Right lobe of liver (tissue), 4 donors: ENCODE data around the gene DDTL.
"Not testable (repeated sequence)": the region's sequence is repeated elsewhere in the genome, so short reads cannot be mapped to it uniquely, and the experiment has no call there.

Experiments
- POLR2A ChIP-seq: fragments of 450-650 bp; IDR thresholded peaks from one replicate; pipeline ENCODE4 v1.6.1; 2017; ENCODE audit warnings: antibody characterized with exemption, mild to moderate bottlenecking
- TF ChIP-seq, protein P1 (sequence below), 4 donors: fragments of 200-600 bp in 3 of 4; fragments of 450-650 bp in 1 of 4; IDR thresholded peaks; one replicate each; pipeline versions ENCODE4 v1.5.1 to v1.8.0; 2016 to 2022; ENCODE audit warnings: antibody characterized with exemption in 4 of 4, mild to moderate bottlenecking in 2 of 4
- donor health status: DM: no; HTN: no; CAD: no.
- donor health status: DM: no; HTN: no; CAD: no.
- donor health status: DM: no; HTN: yes; CAD: no.

DNA sequence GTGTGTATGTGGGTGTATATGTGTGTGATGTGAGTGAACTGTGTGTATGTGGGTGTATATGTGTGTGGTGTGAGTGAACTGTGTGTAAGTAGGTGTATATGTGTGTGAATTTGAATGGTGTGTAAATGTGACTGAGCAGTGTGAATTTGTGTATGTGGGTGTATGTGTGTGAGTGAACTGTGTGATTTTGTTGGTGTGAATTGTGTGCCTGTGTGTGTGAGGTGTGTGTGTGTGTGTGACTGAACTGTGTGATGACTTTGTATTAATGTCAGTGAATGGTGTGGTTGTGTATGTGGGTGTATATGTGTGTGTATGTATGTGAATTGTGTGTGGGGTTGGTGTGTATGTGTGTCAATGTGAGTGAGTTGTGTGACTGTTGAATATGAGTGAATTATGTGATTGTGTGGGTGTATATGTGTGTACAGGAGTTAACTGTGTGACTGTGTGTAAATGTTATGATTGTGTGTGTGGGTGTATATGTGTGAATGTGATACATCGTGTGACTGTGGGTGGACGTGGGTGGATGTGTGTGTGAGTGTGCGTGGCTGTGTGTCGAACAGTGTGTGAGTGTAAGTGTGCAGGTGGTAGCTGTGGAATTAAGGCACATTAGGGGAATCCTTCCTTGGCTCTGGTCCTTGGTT lies 20.0 kb downstream of the DDTL start:
- TF ChIP-seq POLR2A = not testable (repeated sequence)
- TF ChIP-seq, protein P1, sequence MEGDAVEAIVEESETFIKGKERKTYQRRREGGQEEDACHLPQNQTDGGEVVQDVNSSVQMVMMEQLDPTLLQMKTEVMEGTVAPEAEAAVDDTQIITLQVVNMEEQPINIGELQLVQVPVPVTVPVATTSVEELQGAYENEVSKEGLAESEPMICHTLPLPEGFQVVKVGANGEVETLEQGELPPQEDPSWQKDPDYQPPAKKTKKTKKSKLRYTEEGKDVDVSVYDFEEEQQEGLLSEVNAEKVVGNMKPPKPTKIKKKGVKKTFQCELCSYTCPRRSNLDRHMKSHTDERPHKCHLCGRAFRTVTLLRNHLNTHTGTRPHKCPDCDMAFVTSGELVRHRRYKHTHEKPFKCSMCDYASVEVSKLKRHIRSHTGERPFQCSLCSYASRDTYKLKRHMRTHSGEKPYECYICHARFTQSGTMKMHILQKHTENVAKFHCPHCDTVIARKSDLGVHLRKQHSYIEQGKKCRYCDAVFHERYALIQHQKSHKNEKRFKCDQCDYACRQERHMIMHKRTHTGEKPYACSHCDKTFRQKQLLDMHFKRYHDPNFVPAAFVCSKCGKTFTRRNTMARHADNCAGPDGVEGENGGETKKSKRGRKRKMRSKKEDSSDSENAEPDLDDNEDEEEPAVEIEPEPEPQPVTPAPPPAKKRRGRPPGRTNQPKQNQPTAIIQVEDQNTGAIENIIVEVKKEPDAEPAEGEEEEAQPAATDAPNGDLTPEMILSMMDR (IDR thresholded peaks at IDR 0.05) = not testable (repeated sequence)
